B cell (primary cell): ENCODE measurements around the gene TYW1B.
"Not testable (repeated sequence)": the region's sequence is repeated elsewhere in the genome, so short reads cannot be mapped to it uniquely, and the experiment has no call there.

Experiments used
- CTCF ChIP-seq: fragments of 200-600 bp; IDR thresholded peaks from one replicate; pipeline ENCODE4 v1.8.0; 2022; ENCODE audit warnings: antibody characterized with exemption, mild to moderate bottlenecking
- EZH2 ChIP-seq: IDR thresholded peaks from 2 replicates; pipeline ENCODE4 v1.6.1; 2012; ENCODE audit warnings: borderline replicate concordance, low read depth, mild to moderate bottlenecking, moderate library complexity, low read length; ENCODE audit not compliant: insufficient read depth, poor library complexity, severe bottlenecking

GRCh38 chr7:72730384-72730783, 97.6 kb downstream of the TYW1B start:
- peak; percentile 11 for TF ChIP-seq CTCF
- not testable (repeated sequence) for TF ChIP-seq EZH2
